DMS 273 (cell line): Measurements from ENCODE around the gene CDKL2.

ENCODE experiments used
- DNase-seq: peaks from one replicate; lab custom pipeline; 2025; ENCODE audit not compliant: unreplicated experiment; lab: John Stamatoyannopoulos, UW

The CDKL2 gene

DNA sequence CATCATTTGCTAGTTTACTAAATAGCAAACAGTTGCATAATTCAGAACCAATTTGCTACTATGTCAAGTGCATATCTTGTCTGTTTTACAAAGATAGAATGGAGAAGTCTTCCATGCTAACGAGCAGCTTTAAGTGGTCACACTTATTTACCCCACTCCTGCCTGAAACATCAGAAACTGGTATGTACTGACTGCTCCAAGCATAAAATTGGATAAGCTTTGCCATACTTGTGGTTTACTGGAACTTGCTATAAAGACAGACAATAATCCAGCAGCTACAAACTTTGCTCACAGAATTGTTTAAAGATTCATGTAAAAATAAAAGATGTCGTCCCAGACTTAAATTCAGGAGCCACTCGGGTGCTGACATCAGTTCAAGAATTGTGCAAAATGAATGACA lies 13.3 kb upstream of the CDKL2 start:
- no peak for DNase-seq

DNA sequence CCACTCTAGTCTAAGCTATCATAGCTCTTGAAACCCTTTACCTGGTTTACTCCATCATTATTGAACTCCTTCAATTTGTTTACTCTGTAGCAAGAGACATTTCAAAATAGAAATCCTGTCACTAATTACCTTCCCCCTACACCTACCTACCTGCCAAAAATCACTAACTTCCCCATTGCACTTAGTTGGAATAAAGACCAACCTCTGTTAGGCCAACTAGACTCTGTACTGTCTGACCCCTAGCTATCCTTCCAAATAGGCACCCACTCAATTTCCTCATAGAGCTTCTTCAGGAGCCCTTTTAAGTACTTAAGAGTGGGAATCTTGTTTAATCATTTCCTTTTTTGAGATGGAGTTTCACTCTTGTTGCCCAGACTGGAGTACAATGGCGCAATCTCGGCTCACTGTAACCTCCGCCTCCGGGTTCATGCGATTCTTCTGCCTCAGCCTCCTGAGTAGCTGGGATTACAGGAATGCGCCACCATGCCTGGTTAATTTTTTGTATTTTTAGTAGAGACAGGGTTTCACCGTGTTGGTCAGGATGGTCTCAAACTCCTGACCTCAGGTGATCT lies 8.9 kb upstream of the CDKL2 start:
- no peak for DNase-seq

DNA sequence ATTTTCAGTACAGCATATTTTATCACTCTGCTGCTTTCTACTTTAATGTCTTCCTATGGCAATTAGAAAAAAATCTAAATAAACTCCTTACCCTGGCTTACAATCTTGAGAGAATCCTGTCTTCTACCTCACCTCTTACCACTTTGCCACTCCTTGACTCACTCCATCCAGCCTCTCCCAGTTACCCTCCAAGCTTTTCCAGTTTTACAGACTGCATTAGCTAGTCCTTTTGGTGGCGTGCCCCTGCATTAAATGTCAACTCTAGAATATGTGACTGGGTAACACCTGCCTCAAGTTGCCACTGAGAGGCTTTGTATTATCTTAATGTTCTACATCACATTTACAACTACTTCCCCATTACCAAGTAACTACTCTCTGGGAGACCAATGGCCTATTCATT lies 7.5 kb upstream of the CDKL2 start:
- no peak for DNase-seq

DNA sequence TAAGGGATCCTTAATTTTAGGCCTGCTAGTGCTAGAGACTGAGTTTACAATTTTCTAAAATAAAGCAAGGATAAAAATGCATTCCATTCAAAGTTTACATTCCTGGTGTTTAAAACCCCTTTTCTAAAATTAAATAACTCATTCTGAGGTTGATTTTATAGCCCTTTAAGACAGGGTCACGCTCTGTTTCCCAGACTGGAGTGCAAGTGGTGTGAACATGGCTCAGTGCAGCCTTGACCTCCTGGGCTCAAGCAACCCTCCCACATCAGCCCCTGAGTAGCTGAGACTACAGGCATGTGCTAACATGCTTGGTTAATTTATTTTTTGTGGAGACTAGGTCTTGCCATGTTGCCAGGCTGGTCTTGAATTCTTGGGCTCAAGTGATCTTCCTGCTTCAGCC lies 6.8 kb upstream of the CDKL2 start:
- peak; percentile 5 for DNase-seq

DNA sequence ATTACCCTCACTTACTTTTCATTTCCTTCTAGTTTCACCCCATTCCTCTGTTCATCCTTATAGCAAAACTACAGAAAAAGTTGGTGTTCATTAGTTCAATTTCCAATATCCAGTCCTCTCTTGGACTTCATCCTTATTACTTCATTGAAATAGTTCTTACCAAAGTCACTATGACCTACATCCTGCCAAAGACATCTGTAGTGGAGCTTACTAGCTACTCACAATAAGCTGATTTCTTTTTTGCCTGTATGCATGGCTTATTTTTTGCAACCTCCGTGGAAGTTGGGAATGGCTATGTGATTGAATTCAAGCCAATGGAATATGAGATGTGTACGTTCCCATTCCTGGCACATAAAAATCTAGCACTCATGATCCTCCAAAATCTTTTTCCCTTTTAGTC lies 4.6 kb upstream of the CDKL2 start:
- DNase-seq = no peak

DNA sequence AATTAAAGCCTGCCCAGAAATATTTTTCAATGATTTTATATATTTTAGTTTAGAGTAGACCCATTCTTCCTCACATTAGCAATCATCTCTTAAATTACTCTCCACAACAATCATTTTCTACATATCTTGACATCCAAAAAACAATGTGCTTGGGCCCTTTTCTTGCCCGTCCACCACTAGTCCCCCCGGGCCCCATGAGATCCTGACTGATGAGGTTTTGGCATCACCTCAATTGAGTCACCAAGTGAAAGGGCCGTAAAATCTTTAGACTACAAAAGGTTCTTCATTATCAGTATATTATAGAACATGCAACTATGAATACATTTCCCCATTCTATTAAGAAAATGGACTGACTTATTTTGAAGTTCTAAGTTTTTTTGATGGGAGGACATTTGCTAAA lies 4.0 kb upstream of the CDKL2 start:
- no peak for DNase-seq

- no peak for DNase-seq
Measured at GRCh38 chr4:75633846-75634245, 3.5 kb upstream of the CDKL2 start.

GRCh38 chr4:75630937-75631329 lies 605 bp upstream of the CDKL2 start:
- no peak for DNase-seq

GRCh38 chr4:75629239-75629638 lies 1.1 kb downstream of the CDKL2 start:
- DNase-seq = no peak

GRCh38 chr4:75623026-75623425 lies 7.3 kb downstream of the CDKL2 start:
- DNase-seq = no peak

DNA sequence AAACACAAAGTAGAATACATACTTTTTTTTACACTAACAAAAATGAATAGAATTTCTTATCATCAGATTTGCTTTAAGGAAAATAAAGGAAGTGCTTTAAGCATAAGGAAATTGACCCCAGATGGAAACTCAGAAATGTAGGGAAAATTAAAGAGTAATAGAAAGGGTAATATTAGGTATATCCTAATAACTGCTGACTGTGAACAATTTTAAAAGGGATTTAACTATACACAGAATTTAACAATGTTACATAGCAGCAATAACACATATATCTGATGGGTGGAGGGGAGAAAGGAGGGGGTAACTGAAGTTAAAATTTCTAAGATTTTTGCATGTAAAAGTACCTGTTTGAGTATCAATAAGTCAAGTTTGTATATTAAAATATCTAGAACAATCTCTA lies 8.6 kb downstream of the CDKL2 start:
- no peak for DNase-seq

DNA sequence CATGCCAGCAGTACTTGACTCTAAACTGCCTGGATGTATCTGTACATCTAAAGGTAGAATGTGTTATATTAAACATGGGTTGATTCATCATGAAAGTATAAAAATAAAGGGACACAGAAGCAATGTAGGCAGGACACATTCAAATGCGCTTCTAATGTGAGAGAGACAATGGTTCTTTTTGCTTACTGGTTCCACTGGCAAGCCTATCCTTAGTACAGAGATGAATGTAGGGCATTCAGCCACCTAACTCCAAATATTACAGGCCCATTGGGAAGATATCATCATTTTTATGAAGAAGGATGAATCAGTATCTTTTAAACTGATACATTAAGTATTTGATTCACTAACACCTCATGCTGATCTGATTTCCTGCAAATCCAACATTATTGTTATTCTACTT lies 18.0 kb downstream of the CDKL2 start:
- no peak for DNase-seq

- no peak for DNase-seq
Measured at GRCh38 chr4:75605928-75606327, 24.4 kb downstream of the CDKL2 start.

GRCh38 chr4:75599647-75600046 lies 30.7 kb downstream of the CDKL2 start:
- DNase-seq = no peak

GRCh38 chr4:75598390-75598789 lies 31.9 kb downstream of the CDKL2 start:
- DNase-seq = no peak

- no peak for DNase-seq
Measured at GRCh38 chr4:75596061-75596460, 34.3 kb downstream of the CDKL2 start.

GRCh38 chr4:75593393-75593792 lies 36.9 kb downstream of the CDKL2 start:
- DNase-seq = no peak

DNA sequence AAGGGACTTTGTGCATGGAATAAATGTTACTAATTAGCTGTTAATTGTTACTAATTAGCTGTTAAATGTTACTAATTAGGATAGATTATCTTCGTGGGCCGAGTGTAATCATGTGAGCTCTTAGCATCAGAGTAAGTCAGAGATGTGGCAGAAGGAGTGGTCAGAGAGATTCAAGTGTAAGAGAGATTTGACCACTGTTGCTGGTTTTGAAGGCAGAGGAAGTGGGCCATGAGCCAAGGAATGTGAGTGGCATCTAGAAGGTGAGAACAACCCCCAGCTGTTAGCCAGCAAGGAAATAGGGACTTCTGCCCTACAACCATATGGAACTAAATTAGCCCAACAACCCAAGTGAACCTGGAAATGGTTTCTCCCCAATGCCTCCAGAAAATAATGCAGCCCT lies 46.3 kb downstream of the CDKL2 start:
- peak; percentile 20 for DNase-seq

GRCh38 chr4:75567725-75568124 lies 62.6 kb downstream of the CDKL2 start:
- no peak for DNase-seq

- DNase-seq = no peak
Measured at GRCh38 chr4:75566911-75567310, 63.4 kb downstream of the CDKL2 start.

DNA sequence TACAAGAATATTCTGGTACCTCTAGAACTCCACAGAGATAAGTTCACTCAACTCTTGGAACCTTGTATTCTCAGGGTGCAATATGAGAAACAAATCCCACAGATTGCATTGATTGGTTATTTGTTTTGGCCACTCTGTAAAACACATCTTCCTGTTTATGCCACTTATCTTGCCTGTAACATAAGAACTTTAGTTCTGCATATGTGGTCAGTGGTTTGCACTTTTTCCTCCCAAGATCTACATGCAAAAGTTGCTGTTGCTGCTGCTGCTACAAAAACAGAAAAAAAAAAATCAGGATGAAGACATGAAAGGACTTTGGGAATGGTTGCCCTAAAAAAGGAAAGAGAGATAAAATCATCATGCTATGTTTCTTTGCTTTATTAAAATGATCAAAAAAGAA lies 64.8 kb downstream of the CDKL2 start:
- DNase-seq = no peak

- DNase-seq = no peak
Measured at GRCh38 chr4:75564023-75564422, 66.3 kb downstream of the CDKL2 start.

DNA sequence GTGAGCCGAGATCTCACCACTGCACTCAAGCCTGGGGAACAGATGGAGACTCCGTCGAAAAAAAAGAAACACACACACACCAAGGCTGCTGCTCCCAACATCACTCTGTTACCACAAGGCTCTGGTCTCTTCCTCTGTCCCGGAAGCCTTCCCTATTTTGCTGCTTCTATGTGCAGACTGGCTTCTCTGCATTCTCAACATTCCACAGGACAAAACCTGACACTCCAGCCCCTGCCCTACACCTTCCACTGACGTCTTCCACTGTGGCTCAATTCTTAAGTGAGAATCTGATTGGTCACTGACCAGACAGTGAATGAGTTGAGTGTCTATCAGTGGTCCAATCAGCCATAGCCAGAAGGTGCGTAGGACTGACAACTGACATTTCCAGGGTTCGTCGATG lies 68.5 kb downstream of the CDKL2 start:
- no peak for DNase-seq

GRCh38 chr4:75557696-75558095 lies 72.6 kb downstream of the CDKL2 start:
- no peak for DNase-seq
